ENCODE measurements around the gene BMI1.
"Not testable (repeated sequence)": the region's sequence is repeated elsewhere in the genome, so short reads cannot be mapped to it uniquely, and the experiment has no call there.

Gene BMI1

GRCh38 chr10:22349755-22350154, 28.9 kb downstream of the BMI1 start:
- TF ChIP-seq POLR2A (IDR thresholded peaks at IDR 0.05; ENCODE audit: extremely low read depth, insufficient read length) (no peak), MYC (IDR thresholded peaks at IDR 0.05; ENCODE audit: low read depth, low read length) (no peak), CTCF (IDR thresholded peaks at IDR 0.05; ENCODE audit: low read depth, low read length) (no peak)
- TF ChIP-seq, protein P1, sequence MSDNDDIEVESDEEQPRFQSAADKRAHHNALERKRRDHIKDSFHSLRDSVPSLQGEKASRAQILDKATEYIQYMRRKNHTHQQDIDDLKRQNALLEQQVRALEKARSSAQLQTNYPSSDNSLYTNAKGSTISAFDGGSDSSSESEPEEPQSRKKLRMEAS (IDR thresholded peaks at IDR 0.05; ENCODE audit: low read depth, low read length) = no peak
- DNase-seq (ENCODE audit: low read depth) = no peak
- no peak overlapping the region for H3K4me3 ChIP-seq (ENCODE audit: low read depth, low read length)

- H3K4me3 ChIP-seq (ENCODE audit: low read depth, low read length) = no peak overlapping the region
- DNase-seq (ENCODE audit: low read depth) = no peak
- no peak for TF ChIP-seq POLR2A (IDR thresholded peaks at IDR 0.05; ENCODE audit: extremely low read depth, insufficient read length)
- no peak for TF ChIP-seq CTCF (IDR thresholded peaks at IDR 0.05; ENCODE audit: low read depth, low read length)
- TF ChIP-seq MYC (IDR thresholded peaks at IDR 0.05; ENCODE audit: low read depth, low read length) = no peak
- TF ChIP-seq, protein P1 (IDR thresholded peaks at IDR 0.05; ENCODE audit: low read depth, low read length) = no peak
These were observed 30.3 kb downstream of the BMI1 start for GRCh38 chr10:22351131-22351703.

GRCh38 chr10:22356324-22356873, 35.5 kb downstream of the BMI1 start:
- no peak for TF ChIP-seq POLR2A (IDR thresholded peaks at IDR 0.05; ENCODE audit: extremely low read depth, insufficient read length)
- no peak overlapping the region for H3K4me3 ChIP-seq (ENCODE audit: low read depth, low read length)
- DNase-seq (ENCODE audit: low read depth) = no peak

- H3K4me3 ChIP-seq (ENCODE audit: low read depth, low read length); DNase-seq (ENCODE audit: low read depth): not testable (repeated sequence)
These were observed 36.9 kb downstream of the BMI1 start for GRCh38 chr10:22357770-22358169.

GRCh38 chr10:22363305-22363704, 42.4 kb downstream of the BMI1 start:
- no peak overlapping the region for H3K4me3 ChIP-seq (ENCODE audit: low read depth, low read length)
- DNase-seq (ENCODE audit: low read depth) = no peak
- TF ChIP-seq, protein P1 (IDR thresholded peaks at IDR 0.05; ENCODE audit: low read depth, low read length) = no peak
- TF ChIP-seq MYC (IDR thresholded peaks at IDR 0.05; ENCODE audit: low read depth, low read length) = no peak
- no peak for TF ChIP-seq CTCF (IDR thresholded peaks at IDR 0.05; ENCODE audit: low read depth, low read length)
- TF ChIP-seq POLR2A (IDR thresholded peaks at IDR 0.05; ENCODE audit: extremely low read depth, insufficient read length) = no peak

- no peak for DNase-seq (ENCODE audit: low read depth)
- TF ChIP-seq, protein P1 (IDR thresholded peaks at IDR 0.05; ENCODE audit: low read depth, low read length) = no peak
- no peak for TF ChIP-seq CTCF (IDR thresholded peaks at IDR 0.05; ENCODE audit: low read depth, low read length)
- TF ChIP-seq MYC (IDR thresholded peaks at IDR 0.05; ENCODE audit: low read depth, low read length) = no peak
- TF ChIP-seq POLR2A (IDR thresholded peaks at IDR 0.05; ENCODE audit: extremely low read depth, insufficient read length) = no peak
- H3K4me3 ChIP-seq (ENCODE audit: low read depth, low read length) = no peak overlapping the region
These were observed 43.7 kb downstream of the BMI1 start for GRCh38 chr10:22364407-22365140.
